ENCODE measurements around the gene CAPN14. TPM values are rescaled to one million over a fixed set of nuclear protein-coding genes. Genes with fewer than 3 reads are reported as not detected.

Gene CAPN14
- polyA plus RNA-seq, 1 of the 3 experiments (the other 2 are of a cell fraction), result 0.08 TPM

DNA sequence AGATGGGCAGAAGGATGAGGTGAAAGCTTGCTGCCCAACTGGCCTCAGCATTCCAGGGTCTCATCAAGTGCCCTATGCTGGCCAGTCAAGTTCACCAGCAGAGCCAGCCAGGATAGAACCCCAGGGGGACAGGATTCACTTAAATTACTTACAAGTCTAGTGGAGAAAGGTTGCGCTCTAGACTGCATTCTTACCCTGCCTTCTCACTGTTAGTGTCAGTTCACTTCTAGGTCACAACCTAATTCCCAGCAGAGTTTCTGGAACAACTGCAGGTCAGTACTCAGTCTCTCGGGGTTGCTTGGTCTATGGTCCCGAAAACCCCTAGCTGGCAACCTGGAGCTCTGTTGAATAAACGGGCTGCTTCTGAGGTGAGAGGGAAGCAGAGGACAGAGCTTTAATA is 46.2 kb downstream of the CAPN14 start:
- no peak overlapping the region for H3K9ac ChIP-seq
- WGBS (ENCODE audit: low lambda C conversion rate), result 34% methylated on average over 4 of the region's 4 CpGs
- ChIA-PET POLR2A (no interaction called here), CTCF (interaction anchor here (0.8 to 18.2 kb wide), 25 partner anchors 9 to 963 kb away, joined by 3 to 535 read pairs (median 19); partner anchors contain the start of genes EHD3 and GALNT14)
- H3F3A ChIP-seq (replicated peaks; ENCODE audit: insufficient read depth), result no peaks in the 10 kb centered on the region
- H3K27me3 ChIP-seq (ENCODE audit: insufficient read depth), result peaks cover 4% of the 10 kb centered on the region; the same call in 1 of the 2 replicates
- DNase-seq, result no peak
- no peaks in the 10 kb centered on the region for H3K36me3 ChIP-seq (replicated peaks in 1 of 2; ENCODE audit: control insufficient read depth in 1 of 2, insufficient read depth in 2 of 2, low read length in 1 of 2)
- no peak overlapping the region for H2AFZ ChIP-seq (ENCODE audit: low read depth)
- H3K4me3 ChIP-seq (ENCODE audit: low read depth in 2 of 2, low read length in 1 of 2), result no peak overlapping the region
- no peak overlapping the region for H3K4me2 ChIP-seq
- no peaks in the 10 kb centered on the region for H3K79me2 ChIP-seq (ENCODE audit: insufficient read depth)
- H3K4me1 ChIP-seq (ENCODE audit: control insufficient read depth in 1 of 2, insufficient read depth in 2 of 2, low read depth in 1 of 2, low read length in 1 of 2), result peaks cover 0 to 11% of the 10 kb centered on the region in 2 experiments; a peak in 1 of 4 replicates
- TF ChIP-seq EP300 (IDR thresholded peaks at IDR 0.05; ENCODE audit: borderline replicate concordance in 1 of 2, low read depth in 1 of 2, low read length in 1 of 2) (no peak), RAD21 (IDR thresholded peaks at IDR 0.05; ENCODE audit: low read length) (no peak), NFIC (IDR thresholded peaks at IDR 0.05; ENCODE audit: borderline replicate concordance) (no peak), GATA2 (CRISPR knock-in tag; IDR thresholded peaks at IDR 0.05) (no peak), EZH2phosphoT487 (IDR thresholded peaks at IDR 0.05; ENCODE audit: borderline replicate concordance, low read depth) (no peak), SIN3A (IDR thresholded peaks at IDR 0.05; ENCODE audit: borderline replicate concordance, low read depth, low read length) (no peak), MEF2A (IDR thresholded peaks at IDR 0.05; ENCODE audit: borderline replicate concordance, low read depth) (no peak), FOXJ3 (CRISPR knock-in tag; IDR thresholded peaks at IDR 0.05) (no peak), ELF1 (IDR thresholded peaks at IDR 0.05) (no peak), RFX5 (IDR thresholded peaks at IDR 0.05; ENCODE audit: low read length) (no peak), TEAD4 (IDR thresholded peaks at IDR 0.05; ENCODE audit: borderline replicate concordance, insufficient read depth) (no peak), CHD2 (IDR thresholded peaks at IDR 0.05; ENCODE audit: low read length, partially characterized antibody) (no peak), SMC3 (IDR thresholded peaks at IDR 0.05; ENCODE audit: low read depth, low read length) (no peak), MXI1 (IDR thresholded peaks at IDR 0.05; ENCODE audit: low read depth, low read length) (no peak)
- TF ChIP-seq, protein P1, sequence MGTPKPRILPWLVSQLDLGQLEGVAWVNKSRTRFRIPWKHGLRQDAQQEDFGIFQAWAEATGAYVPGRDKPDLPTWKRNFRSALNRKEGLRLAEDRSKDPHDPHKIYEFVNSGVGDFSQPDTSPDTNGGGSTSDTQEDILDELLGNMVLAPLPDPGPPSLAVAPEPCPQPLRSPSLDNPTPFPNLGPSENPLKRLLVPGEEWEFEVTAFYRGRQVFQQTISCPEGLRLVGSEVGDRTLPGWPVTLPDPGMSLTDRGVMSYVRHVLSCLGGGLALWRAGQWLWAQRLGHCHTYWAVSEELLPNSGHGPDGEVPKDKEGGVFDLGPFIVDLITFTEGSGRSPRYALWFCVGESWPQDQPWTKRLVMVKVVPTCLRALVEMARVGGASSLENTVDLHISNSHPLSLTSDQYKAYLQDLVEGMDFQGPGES (IDR thresholded peaks at IDR 0.05; ENCODE audit: low read depth, low read length), result no peak
- TF ChIP-seq, protein P2, sequence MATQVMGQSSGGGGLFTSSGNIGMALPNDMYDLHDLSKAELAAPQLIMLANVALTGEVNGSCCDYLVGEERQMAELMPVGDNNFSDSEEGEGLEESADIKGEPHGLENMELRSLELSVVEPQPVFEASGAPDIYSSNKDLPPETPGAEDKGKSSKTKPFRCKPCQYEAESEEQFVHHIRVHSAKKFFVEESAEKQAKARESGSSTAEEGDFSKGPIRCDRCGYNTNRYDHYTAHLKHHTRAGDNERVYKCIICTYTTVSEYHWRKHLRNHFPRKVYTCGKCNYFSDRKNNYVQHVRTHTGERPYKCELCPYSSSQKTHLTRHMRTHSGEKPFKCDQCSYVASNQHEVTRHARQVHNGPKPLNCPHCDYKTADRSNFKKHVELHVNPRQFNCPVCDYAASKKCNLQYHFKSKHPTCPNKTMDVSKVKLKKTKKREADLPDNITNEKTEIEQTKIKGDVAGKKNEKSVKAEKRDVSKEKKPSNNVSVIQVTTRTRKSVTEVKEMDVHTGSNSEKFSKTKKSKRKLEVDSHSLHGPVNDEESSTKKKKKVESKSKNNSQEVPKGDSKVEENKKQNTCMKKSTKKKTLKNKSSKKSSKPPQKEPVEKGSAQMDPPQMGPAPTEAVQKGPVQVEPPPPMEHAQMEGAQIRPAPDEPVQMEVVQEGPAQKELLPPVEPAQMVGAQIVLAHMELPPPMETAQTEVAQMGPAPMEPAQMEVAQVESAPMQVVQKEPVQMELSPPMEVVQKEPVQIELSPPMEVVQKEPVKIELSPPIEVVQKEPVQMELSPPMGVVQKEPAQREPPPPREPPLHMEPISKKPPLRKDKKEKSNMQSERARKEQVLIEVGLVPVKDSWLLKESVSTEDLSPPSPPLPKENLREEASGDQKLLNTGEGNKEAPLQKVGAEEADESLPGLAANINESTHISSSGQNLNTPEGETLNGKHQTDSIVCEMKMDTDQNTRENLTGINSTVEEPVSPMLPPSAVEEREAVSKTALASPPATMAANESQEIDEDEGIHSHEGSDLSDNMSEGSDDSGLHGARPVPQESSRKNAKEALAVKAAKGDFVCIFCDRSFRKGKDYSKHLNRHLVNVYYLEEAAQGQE (IDR thresholded peaks at IDR 0.05; ENCODE audit: low read depth, low read length), result no peak
- TF ChIP-seq, protein P3, sequence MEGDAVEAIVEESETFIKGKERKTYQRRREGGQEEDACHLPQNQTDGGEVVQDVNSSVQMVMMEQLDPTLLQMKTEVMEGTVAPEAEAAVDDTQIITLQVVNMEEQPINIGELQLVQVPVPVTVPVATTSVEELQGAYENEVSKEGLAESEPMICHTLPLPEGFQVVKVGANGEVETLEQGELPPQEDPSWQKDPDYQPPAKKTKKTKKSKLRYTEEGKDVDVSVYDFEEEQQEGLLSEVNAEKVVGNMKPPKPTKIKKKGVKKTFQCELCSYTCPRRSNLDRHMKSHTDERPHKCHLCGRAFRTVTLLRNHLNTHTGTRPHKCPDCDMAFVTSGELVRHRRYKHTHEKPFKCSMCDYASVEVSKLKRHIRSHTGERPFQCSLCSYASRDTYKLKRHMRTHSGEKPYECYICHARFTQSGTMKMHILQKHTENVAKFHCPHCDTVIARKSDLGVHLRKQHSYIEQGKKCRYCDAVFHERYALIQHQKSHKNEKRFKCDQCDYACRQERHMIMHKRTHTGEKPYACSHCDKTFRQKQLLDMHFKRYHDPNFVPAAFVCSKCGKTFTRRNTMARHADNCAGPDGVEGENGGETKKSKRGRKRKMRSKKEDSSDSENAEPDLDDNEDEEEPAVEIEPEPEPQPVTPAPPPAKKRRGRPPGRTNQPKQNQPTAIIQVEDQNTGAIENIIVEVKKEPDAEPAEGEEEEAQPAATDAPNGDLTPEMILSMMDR (IDR thresholded peaks at IDR 0.05), result no peak
- TF ChIP-seq, protein P4, sequence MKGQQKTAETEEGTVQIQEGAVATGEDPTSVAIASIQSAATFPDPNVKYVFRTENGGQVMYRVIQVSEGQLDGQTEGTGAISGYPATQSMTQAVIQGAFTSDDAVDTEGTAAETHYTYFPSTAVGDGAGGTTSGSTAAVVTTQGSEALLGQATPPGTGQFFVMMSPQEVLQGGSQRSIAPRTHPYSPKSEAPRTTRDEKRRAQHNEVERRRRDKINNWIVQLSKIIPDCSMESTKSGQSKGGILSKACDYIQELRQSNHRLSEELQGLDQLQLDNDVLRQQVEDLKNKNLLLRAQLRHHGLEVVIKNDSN (IDR thresholded peaks at IDR 0.05; ENCODE audit: borderline replicate concordance, low read depth), result no peak
- no peaks in the 10 kb centered on the region for H4K20me1 ChIP-seq (ENCODE audit: insufficient read depth)
- no peaks in the 10 kb centered on the region for H3K9me3 ChIP-seq
- H3K27ac ChIP-seq (ENCODE audit: low read depth in 2 of 2, low read length in 1 of 2), result no peak overlapping the region
- no peaks in the 10 kb centered on the region for H3K9me2 ChIP-seq
